A549 treated with ZK216348 at 1 μM for 4 hours (cell line): ENCODE measurements around the gene ZCWPW1. TPM values are rescaled to one million over a fixed set of nuclear protein-coding genes. Genes with fewer than 3 reads are reported as not detected.

Experiments used
- total RNA-seq: library from RNA; stranded (reverse); fragments of 200-300 nt; extraction: Qiagen RNA extraction; gene quantifications from 5 replicates; pipeline ENCODE4 v1.2.3, GENCODE V29; 2022; ENCODE audit warnings: low read depth

Gene ZCWPW1
- 0.85 to 2.1 TPM (median 1.4 TPM) in 5 replicates for total RNA-seq

GRCh38 chr7:100428199-100428966 lies at the start of gene ZCWPW1:
ZCWPW1 (minus strand) TSS chr7:100428703; CDS start chr7:100420649, 8,054 bp downstream.

GRCh38 chr7:100464210-100464660 lies 35.7 kb upstream of the ZCWPW1 start, which contains the start of gene SPACDR:
SPACDR (minus strand) TSS chr7:100464260; CDS start chr7:100464025, 235 bp downstream.

GRCh38 chr7:100429637-100430492 lies 1.4 kb upstream of the ZCWPW1 start, which contains the start of gene MEPCE:
MEPCE (plus strand) TSS chr7:100429831; CDS start chr7:100430019, 188 bp downstream.

GRCh38 chr7:100373261-100373831 lies 55.2 kb downstream of the ZCWPW1 start, which contains the start of gene PILRA:
PILRA (plus strand) TSS chr7:100373487; CDS start chr7:100373657, 170 bp downstream.

GRCh38 chr7:100358027-100358856 lies 70.3 kb downstream of the ZCWPW1 start, which contains the start of gene PILRB:
PILRB (plus strand) TSS chr7:100358117; CDS start chr7:100358303, 186 bp downstream.

Other genes starting within 250 kb of the ZCWPW1 start
- gene PVRIG, start 208.8 kb downstream of the ZCWPW1 start, total RNA-seq: not detected in 5 replicates
- gene SPDYE3, start 121.0 kb downstream of the ZCWPW1 start, total RNA-seq: not detected in 5 replicates
- 19.0 to 38.5 TPM (median 34.5 TPM) in 5 replicates for gene PILRB, start 70.6 kb downstream of the ZCWPW1 start, total RNA-seq
- gene PILRA, start 55.2 kb downstream of the ZCWPW1 start, total RNA-seq: 3.7 to 6.8 TPM (median 5.2 TPM) in 5 replicates
- gene MEPCE, start 1.1 kb upstream of the ZCWPW1 start, total RNA-seq: 30.6 to 48.9 TPM (median 43.5 TPM) in 5 replicates
- gene PPP1R35, start 7.8 kb upstream of the ZCWPW1 start, total RNA-seq: 30.1 to 58.1 TPM (median 57.4 TPM) in 5 replicates
- gene SPACDR, start 35.6 kb upstream of the ZCWPW1 start, total RNA-seq: 0.44 to 1.3 TPM (median 0.60 TPM) in 5 replicates
- 28.5 to 55.6 TPM (median 46.9 TPM) in 5 replicates for gene TSC22D4, start 50.5 kb upstream of the ZCWPW1 start, total RNA-seq
- 1.9 to 5.7 TPM (median 4.1 TPM) in 5 replicates for gene NYAP1, start 55.2 kb upstream of the ZCWPW1 start, total RNA-seq
- gene AGFG2, start 110.5 kb upstream of the ZCWPW1 start, total RNA-seq: 19.0 to 38.1 TPM (median 30.3 TPM) in 5 replicates
- 0.35 to 1.8 TPM (median 0.64 TPM) in 5 replicates for gene SAP25, start 145.2 kb upstream of the ZCWPW1 start, total RNA-seq
- 10.0 to 21.2 TPM (median 15.0 TPM) in 5 replicates for gene LRCH4, start 157.4 kb upstream of the ZCWPW1 start, total RNA-seq
- gene FBXO24, start 157.6 kb upstream of the ZCWPW1 start, total RNA-seq: 0.07 to 0.40 TPM (median 0.15 TPM) in 3 of 5 replicates, not detected in the others
- 7.4 to 12.4 TPM (median 10.5 TPM) in 5 replicates for gene PCOLCE, start 173.7 kb upstream of the ZCWPW1 start, total RNA-seq
- 14.8 to 23.1 TPM (median 20.0 TPM) in 5 replicates for gene MOSPD3, start 183.8 kb upstream of the ZCWPW1 start, total RNA-seq
- 1.6 to 3.1 TPM (median 2.5 TPM) in 5 replicates for gene TFR2, start 212.8 kb upstream of the ZCWPW1 start, total RNA-seq
- gene ACTL6B, start 227.7 kb upstream of the ZCWPW1 start, total RNA-seq: not detected in 5 replicates
- 129 to 274 TPM (median 259 TPM) in 5 replicates for gene GNB2, start 245.0 kb upstream of the ZCWPW1 start, total RNA-seq